H9 (cell line): ENCODE data around the gene RXFP2. TPM values are rescaled to one million over a fixed set of nuclear protein-coding genes. Genes with fewer than 3 reads are reported as not detected.

ENCODE experiments used
- DNase-seq: peaks from one replicate; pipeline ENCODE4 v3.0.0-alpha.2; 2017
- H2AFZ ChIP-seq: one replicate; pipeline ENCODE4 v1.6.1; 2013; ENCODE audit warnings: mild to moderate bottlenecking, low read length, control low read depth, moderate library complexity
- H2AK5ac ChIP-seq: 2 replicates; pipeline ENCODE4 v1.6.1; 2013; ENCODE audit warnings: low read length, control low read depth, mixed read lengths; ENCODE audit not compliant: insufficient read length
- H2BK120ac ChIP-seq: one replicate; pipeline ENCODE4 v1.6.1; 2013; ENCODE audit warnings: low read depth, mild to moderate bottlenecking, low read length, control low read depth, inconsistent platforms; ENCODE audit not compliant: poor library complexity, severe bottlenecking
- H2BK12ac ChIP-seq: 2 replicates; pipeline ENCODE4 v1.6.1; 2013; ENCODE audit warnings: low read length, control low read depth, mixed read lengths, low read depth; ENCODE audit not compliant: insufficient read length
- H2BK15ac ChIP-seq: 2 replicates; pipeline ENCODE4 v1.6.1; 2013; ENCODE audit warnings: low read depth, low read length, control low read depth
- H2BK20ac ChIP-seq: one replicate; pipeline ENCODE4 v1.6.1; 2013; ENCODE audit warnings: low read depth, mild to moderate bottlenecking, low read length, control low read depth, inconsistent platforms; ENCODE audit not compliant: poor library complexity, severe bottlenecking
- H2BK5ac ChIP-seq: 2 replicates; pipeline ENCODE4 v1.6.1; 2013; ENCODE audit warnings: low read length, control low read depth, mixed read lengths; ENCODE audit not compliant: insufficient read length
- H3K14ac ChIP-seq: 2 replicates; pipeline ENCODE4 v1.6.1; 2013; ENCODE audit warnings: low read length, control low read depth; ENCODE audit not compliant: insufficient read depth
- H3K18ac ChIP-seq: 2 replicates; pipeline ENCODE4 v1.6.1; 2013; ENCODE audit warnings: low read depth, mild to moderate bottlenecking, mixed read lengths, low read length, control low read depth; ENCODE audit not compliant: insufficient read length
- H3K23ac ChIP-seq: 2 replicates; pipeline ENCODE4 v1.6.1; 2013; ENCODE audit warnings: low read length, control low read depth, mixed read lengths, low read depth; ENCODE audit not compliant: insufficient read length
- H3K23me2 ChIP-seq: 2 replicates; pipeline ENCODE4 v1.6.1; 2013; ENCODE audit warnings: low read depth, mild to moderate bottlenecking, mixed read lengths, low read length, control low read depth; ENCODE audit not compliant: insufficient read length, poor library complexity, severe bottlenecking
- H3K27ac ChIP-seq: 2 replicates; pipeline ENCODE4 v1.5.1; 2013; ENCODE audit warnings: low read length, control low read depth, mixed read lengths, low read depth; ENCODE audit not compliant: insufficient read length
- H3K27me3 ChIP-seq: 2 replicates; pipeline ENCODE4 v1.6.1; 2013; ENCODE audit warnings: low read length, control low read depth, inconsistent platforms; ENCODE audit not compliant: insufficient read depth
- H3K4ac ChIP-seq: 2 replicates; pipeline ENCODE4 v1.6.1; 2013; ENCODE audit warnings: low read depth, mild to moderate bottlenecking, control low read depth, inconsistent platforms, low read length, moderate library complexity
- H3K4me1 ChIP-seq: 2 replicates; pipeline ENCODE4 v1.6.1; 2013; ENCODE audit warnings: low read length, control low read depth, inconsistent platforms; ENCODE audit not compliant: insufficient read depth
- H3K4me2 ChIP-seq: 2 replicates; pipeline ENCODE4 v1.6.1; 2013; ENCODE audit warnings: low read length, control low read depth, mixed read lengths; ENCODE audit not compliant: insufficient read length, insufficient read depth
- H3K56ac ChIP-seq: 2 replicates; pipeline ENCODE4 v1.6.1; 2013; ENCODE audit warnings: low read depth, mild to moderate bottlenecking, mixed read lengths, low read length, control low read depth; ENCODE audit not compliant: insufficient read length
- H3K79me1 ChIP-seq: 2 replicates; pipeline ENCODE4 v1.6.1; 2013; ENCODE audit warnings: low read depth, mild to moderate bottlenecking, moderate library complexity, low read length, control low read depth, inconsistent platforms; ENCODE audit not compliant: insufficient read depth, poor library complexity, severe bottlenecking
- H3K79me2 ChIP-seq: 2 replicates; pipeline ENCODE4 v1.6.1; 2013; ENCODE audit warnings: low read length, control low read depth, inconsistent platforms; ENCODE audit not compliant: insufficient read depth
- H3K9ac ChIP-seq: 2 replicates; pipeline ENCODE4 v1.6.1; 2013; ENCODE audit warnings: low read length, control low read depth, mixed read lengths; ENCODE audit not compliant: insufficient read length; ENCODE audit errors: extremely low read depth
- H3K9me3 ChIP-seq: one replicate; pipeline ENCODE4 v1.6.1; 2013; ENCODE audit warnings: low read depth, low read length, inconsistent platforms; ENCODE audit not compliant: control insufficient read depth
- H3T11ph ChIP-seq: one replicate; pipeline ENCODE4 v1.6.1; 2013; ENCODE audit warnings: mild to moderate bottlenecking, low read length, control low read depth, inconsistent platforms
- H4K20me1 ChIP-seq: one replicate; pipeline ENCODE4 v1.6.1; 2013; ENCODE audit not compliant: control insufficient read depth, insufficient read length, insufficient read depth
- H4K5ac ChIP-seq: 2 replicates; pipeline ENCODE4 v1.6.1; 2013; ENCODE audit warnings: low read depth, mild to moderate bottlenecking, mixed read lengths, low read length, control low read depth; ENCODE audit not compliant: insufficient read length
- H4K8ac ChIP-seq: replicated peaks from 2 replicates; pipeline ENCODE4 v1.6.1; 2013; ENCODE audit warnings: low read length, control low read depth, mixed read lengths, low read depth; ENCODE audit not compliant: insufficient read length
- H4K91ac ChIP-seq: 2 replicates; pipeline ENCODE4 v1.6.1; 2013; ENCODE audit warnings: low read depth, mild to moderate bottlenecking, moderate library complexity, mixed read lengths, low read length, control low read depth; ENCODE audit not compliant: insufficient read length
- H3K27ac Mint-ChIP-seq, 3 experiments: 2 replicates in 2 of 3; 3 replicates in 1 of 3; pipeline ENCODE4 v1.8.0; 2020 to 2021; ENCODE audit warnings: mixed read lengths in 3 of 3, mild to moderate bottlenecking in 1 of 3, moderate library complexity in 1 of 3
- H3K27me3 Mint-ChIP-seq: 2 replicates; pipeline ENCODE4 v1.8.0; 2021; ENCODE audit warnings: low read depth, mild to moderate bottlenecking, moderate library complexity, mixed read lengths
- H3K36me3 Mint-ChIP-seq, 3 experiments: 2 replicates in 2 of 3; 3 replicates in 1 of 3; pipeline ENCODE4 v1.8.0; 2020 to 2021; ENCODE audit warnings: low read depth in 3 of 3, mixed read lengths in 3 of 3; ENCODE audit not compliant: insufficient read depth in 1 of 3
- H3K4me1 Mint-ChIP-seq, 2 experiments: 2 replicates each; pipeline ENCODE4 v1.8.0; 2020; ENCODE audit warnings: mixed read lengths in 2 of 2
- H3K4me3 Mint-ChIP-seq, 2 experiments: 2 replicates in 1 of 2; 3 replicates in 1 of 2; pipeline ENCODE4 v1.8.0; 2020 to 2021; ENCODE audit warnings: mild to moderate bottlenecking in 2 of 2, mixed read lengths in 2 of 2, moderate library complexity in 1 of 2
- H3K9me3 Mint-ChIP-seq, 2 experiments: 2 replicates in 1 of 2; 3 replicates in 1 of 2; pipeline ENCODE4 v1.8.0; 2020; ENCODE audit warnings: mild to moderate bottlenecking in 2 of 2, mixed read lengths in 2 of 2, moderate library complexity in 1 of 2
- WGBS: extraction: QIAGEN DNeasy Blood & Tissue Kit; methylation state at CpG from one replicate; pipeline ENCODE4 v1.1.7; 2013; ENCODE audit warnings: missing lambda C conversion rate, low lambda C conversion rate, mixed read lengths; ENCODE audit not compliant: insufficient read length; ENCODE audit errors: extremely low coverage; 5-methylcytosine and 5-hydroxymethylcytosine counted together
- total RNA-seq: library from RNA; stranded (reverse); gene quantifications from 2 replicates; pipeline ENCODE4 v1.2.1, GENCODE V29; 2021
- TF ChIP-seq, protein P1 (sequence below): fragments of 200-600 bp; sonication (generic); conservative IDR thresholded peaks from 3 replicates; pipeline ENCODE4 v1.8.0; 2021; ENCODE audit warnings: antibody characterized with exemption, mild to moderate bottlenecking

Gene RXFP2
- total RNA-seq, 1 experiment from 2014 or later: not detected

DNA sequence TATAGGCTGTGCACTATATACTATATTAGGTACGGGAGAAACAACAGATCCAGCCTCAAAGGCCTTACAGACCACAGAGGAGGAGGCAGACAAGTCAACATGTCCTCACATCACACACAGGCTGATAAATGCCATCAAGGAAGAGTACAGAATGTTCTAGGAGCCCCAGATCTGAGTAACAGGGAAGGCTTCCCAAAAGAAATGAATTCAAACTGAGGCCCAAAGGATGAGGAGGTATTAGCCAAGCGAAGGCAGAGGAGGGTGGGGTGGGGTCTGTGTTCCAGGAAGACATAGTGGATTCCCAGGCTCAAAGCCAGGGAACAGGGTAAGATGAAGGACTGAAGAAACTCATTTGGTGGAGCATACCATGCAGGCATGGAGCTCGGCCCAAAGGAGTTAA, 55.1 kb downstream of the RXFP2 start:
- no peak overlapping the region for H3K14ac ChIP-seq
- H3K27me3 ChIP-seq: no peaks in the 10 kb centered on the region
- no peak overlapping the region for H4K8ac ChIP-seq
- no peaks in the 10 kb centered on the region for H3K79me2 ChIP-seq
- H3K4me3 Mint-ChIP-seq: no peak overlapping the region
- H3K18ac ChIP-seq: no peak overlapping the region
- no peak overlapping the region for H4K91ac ChIP-seq
- no peak overlapping the region for H4K5ac ChIP-seq
- H2BK15ac ChIP-seq: no peak overlapping the region
- no peak overlapping the region for H2BK5ac ChIP-seq
- H2BK120ac ChIP-seq: no peak overlapping the region
- H3K27ac ChIP-seq: no peak overlapping the region
- no peak overlapping the region for H2BK20ac ChIP-seq
- no peak overlapping the region for H2AFZ ChIP-seq
- no peak overlapping the region for H3K27ac Mint-ChIP-seq
- H3K9ac ChIP-seq: no peak overlapping the region
- H3K36me3 Mint-ChIP-seq: no peaks in the 10 kb centered on the region
- TF ChIP-seq, protein P1, sequence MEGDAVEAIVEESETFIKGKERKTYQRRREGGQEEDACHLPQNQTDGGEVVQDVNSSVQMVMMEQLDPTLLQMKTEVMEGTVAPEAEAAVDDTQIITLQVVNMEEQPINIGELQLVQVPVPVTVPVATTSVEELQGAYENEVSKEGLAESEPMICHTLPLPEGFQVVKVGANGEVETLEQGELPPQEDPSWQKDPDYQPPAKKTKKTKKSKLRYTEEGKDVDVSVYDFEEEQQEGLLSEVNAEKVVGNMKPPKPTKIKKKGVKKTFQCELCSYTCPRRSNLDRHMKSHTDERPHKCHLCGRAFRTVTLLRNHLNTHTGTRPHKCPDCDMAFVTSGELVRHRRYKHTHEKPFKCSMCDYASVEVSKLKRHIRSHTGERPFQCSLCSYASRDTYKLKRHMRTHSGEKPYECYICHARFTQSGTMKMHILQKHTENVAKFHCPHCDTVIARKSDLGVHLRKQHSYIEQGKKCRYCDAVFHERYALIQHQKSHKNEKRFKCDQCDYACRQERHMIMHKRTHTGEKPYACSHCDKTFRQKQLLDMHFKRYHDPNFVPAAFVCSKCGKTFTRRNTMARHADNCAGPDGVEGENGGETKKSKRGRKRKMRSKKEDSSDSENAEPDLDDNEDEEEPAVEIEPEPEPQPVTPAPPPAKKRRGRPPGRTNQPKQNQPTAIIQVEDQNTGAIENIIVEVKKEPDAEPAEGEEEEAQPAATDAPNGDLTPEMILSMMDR: no peak
- H3K4me1 Mint-ChIP-seq: peaks cover 0 to 2% of the 10 kb centered on the region in 2 experiments; a peak in 1 of 4 replicates
- no peaks in the 10 kb centered on the region for H3K4me1 ChIP-seq
- H3K27me3 Mint-ChIP-seq: no peaks in the 10 kb centered on the region
- H3K23me2 ChIP-seq: no peaks in the 10 kb centered on the region
- no peak overlapping the region for H2BK12ac ChIP-seq
- no peaks in the 10 kb centered on the region for H3K9me3 ChIP-seq
- H2AK5ac ChIP-seq: no peak overlapping the region
- no peaks in the 10 kb centered on the region for H3K9me3 Mint-ChIP-seq
- no peak overlapping the region for H3K4me2 ChIP-seq
- H3K4ac ChIP-seq: no peak overlapping the region
- no peak overlapping the region for H3T11ph ChIP-seq
- no peaks in the 10 kb centered on the region for H4K20me1 ChIP-seq
- H3K23ac ChIP-seq: no peak overlapping the region
- no CpG with 5 or more reads among the region's 3 CpGs for WGBS
- H3K56ac ChIP-seq: no peak overlapping the region
- H3K79me1 ChIP-seq: no peaks in the 10 kb centered on the region
- DNase-seq: no peak
